H7 (cell line): ENCODE results near the gene SASH3. TPM values are rescaled to one million over a fixed set of nuclear protein-coding genes. Genes with fewer than 3 reads are reported as not detected.

ENCODE experiments used
- DNase-seq: peaks from one replicate; pipeline ENCODE4 v3.0.0; 2012
- H3K27me3 ChIP-seq: 2 replicates; pipeline ENCODE4 v1.6.0; 2011; ENCODE audit warnings: mild to moderate bottlenecking, low read length; ENCODE audit not compliant: control insufficient read depth, insufficient read depth
- H3K36me3 ChIP-seq: replicated peaks from 2 replicates; pipeline ENCODE4 v1.5.1; 2011; ENCODE audit warnings: low read length; ENCODE audit not compliant: control insufficient read depth, insufficient read depth
- H3K4me3 ChIP-seq: 2 replicates; pipeline ENCODE4 v1.5.1; 2011; ENCODE audit warnings: low read depth, mild to moderate bottlenecking, control low read depth, low read length, moderate library complexity; ENCODE audit not compliant: insufficient read depth
- total RNA-seq: library from RNA; depleted of rRNA; stranded (reverse); fragments of >200 nt; shearing (Covaris generic); gene quantifications from 2 replicates; pipeline ENCODE4 v1.2.3, GENCODE V29; 2014

The SASH3 gene
- total RNA-seq, 1 experiment from 2014 or later, result not detected

DNA sequence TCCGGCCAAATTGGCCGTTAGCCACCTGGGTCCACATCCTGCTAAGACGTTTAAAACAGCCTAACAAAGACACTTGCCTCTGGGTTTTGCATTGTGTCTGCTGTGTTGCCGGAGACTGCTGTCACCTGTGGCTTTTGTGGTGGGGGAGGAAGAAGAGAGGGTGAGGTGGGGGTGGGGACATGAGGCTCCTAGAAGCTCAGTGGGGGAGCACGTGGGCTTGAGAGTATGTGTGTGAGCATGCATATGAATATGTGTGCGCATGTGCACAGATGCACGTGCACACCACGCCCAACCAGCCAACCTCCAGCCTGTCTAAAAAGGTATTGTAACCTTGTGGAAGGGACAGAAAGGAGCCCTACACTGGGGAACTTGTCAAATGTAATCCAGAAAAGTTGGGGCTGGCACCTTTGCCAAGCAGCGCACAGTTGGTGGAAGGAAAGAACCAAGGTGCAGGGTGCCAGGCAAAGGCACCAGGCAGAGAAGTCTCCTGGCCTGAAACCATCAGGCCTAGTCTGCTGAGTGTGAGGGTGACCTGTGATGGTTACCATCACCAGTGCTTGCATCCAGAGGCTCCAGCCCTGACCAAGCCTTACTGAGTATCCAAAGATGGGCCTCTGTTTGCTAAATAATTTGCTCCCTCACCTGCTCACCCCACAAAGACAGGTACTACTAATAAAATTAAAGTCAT, 10.1 kb upstream of the SASH3 start:
- no peaks in the 10 kb centered on the region for H3K36me3 ChIP-seq
- no peak overlapping the region for H3K4me3 ChIP-seq
- DNase-seq, result no peak
- H3K27me3 ChIP-seq, result no peaks in the 10 kb centered on the region

DNA sequence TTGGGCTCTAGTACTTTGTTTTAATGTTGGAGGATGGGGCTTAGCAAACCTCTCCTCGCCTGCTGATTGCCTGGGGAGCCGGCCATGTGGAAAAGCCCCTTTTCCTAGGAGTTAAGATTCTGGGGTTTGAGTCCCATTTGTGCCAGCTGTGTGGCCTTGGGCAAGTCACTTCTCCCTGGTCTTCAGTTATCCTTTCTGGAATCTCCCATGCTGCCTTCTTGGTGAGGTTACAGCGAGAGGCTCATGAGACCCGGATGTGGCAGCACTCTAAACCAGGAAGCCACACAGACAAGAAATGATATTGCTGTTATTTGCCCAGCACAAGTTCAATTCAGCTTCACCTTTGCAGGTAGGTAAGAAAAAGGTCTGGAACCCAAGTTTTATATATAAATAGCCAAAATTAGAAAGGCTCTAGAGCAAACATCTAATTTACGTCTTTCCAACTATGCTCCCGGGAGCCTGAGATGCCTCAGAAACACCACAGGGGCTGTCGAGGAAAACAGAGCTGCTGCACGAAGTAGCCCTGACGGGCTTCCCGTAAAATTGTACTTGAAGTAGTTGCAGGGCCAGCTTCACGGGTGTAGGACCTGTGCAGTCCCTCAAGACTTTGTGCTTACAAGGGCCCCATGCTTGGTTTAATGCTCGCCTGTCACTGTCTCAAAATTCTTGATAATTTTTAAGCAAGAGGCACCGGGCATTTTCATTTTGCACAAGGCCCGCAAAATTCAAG, 8.3 kb upstream of the SASH3 start:
- H3K4me3 ChIP-seq, result no peak overlapping the region
- no peaks in the 10 kb centered on the region for H3K36me3 ChIP-seq
- no peak for DNase-seq
- H3K27me3 ChIP-seq, result no peaks in the 10 kb centered on the region

DNA sequence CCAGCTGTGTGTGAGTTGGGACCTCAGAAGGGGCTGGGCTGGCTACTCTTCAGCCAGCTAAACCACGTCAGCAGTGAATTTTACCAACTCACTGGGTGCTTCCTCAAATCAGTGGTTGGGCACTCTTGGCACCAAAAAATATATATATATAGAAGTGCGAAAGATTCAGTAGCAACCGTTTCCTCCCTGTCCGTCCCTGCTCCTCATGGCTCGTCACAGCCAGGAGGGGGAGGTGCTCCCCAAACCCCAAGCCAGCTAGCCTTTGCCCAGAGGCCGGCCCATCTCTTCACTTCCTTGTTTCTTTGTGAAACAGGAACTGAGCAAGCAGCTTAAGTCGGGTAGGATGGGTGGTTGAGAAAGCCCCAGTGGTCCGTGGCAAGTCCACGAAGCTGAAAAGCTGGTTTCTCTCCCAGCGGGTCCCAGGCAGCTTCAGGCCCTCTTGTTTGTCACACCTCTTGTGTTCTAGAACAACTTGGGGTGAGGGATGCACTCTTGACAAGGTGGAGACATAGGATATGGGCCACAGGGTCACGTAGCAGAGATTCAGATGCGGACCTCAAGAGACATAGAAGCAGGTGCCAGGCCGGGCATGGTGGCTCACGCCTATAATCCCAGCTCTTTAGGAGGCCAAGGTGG, 6.8 kb upstream of the SASH3 start:
- H3K4me3 ChIP-seq, result no peak overlapping the region
- H3K27me3 ChIP-seq, result no peaks in the 10 kb centered on the region
- DNase-seq, result no peak
- H3K36me3 ChIP-seq, result no peaks in the 10 kb centered on the region

DNA sequence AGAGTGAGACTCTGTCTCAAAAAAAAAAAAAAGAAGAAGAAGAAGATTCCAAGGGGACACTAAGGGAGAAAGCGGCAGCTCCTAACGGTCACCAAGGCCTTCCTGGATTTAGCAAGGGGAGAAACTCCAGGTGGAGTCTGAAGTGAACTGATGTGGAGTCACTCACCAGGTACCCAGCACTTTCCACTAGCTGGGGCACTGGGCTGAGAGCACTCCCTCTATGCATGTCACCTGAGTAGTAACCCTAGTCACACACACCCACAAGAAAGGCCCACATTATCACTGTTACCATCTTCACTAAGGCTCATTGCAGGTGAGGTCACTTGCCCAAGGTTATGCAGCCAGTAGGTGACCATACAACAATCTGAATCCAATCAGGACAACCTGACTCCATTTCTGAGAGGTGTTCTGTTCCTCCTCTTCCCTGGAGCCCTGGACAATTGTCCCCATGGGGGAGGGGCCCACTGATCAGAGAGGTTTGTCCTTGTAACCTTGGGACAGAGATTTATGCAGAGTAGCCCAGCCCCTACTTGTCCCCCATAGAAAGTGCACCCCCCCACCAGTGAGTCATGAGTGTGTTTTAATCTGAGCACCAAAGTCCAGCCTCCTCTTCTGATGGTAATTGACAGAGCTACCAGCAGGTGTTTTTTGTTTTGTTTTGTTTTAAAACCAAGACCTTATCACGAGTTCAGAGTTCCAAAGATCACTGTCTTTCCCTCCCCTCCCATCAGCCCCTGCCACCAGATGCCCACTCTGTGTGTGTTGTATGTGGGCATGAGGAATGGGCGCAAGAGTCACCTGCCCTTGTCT, 5.9 kb upstream of the SASH3 start:
- no peaks in the 10 kb centered on the region for H3K36me3 ChIP-seq
- H3K4me3 ChIP-seq, result no peak overlapping the region
- no peak for DNase-seq
- no peaks in the 10 kb centered on the region for H3K27me3 ChIP-seq

DNA sequence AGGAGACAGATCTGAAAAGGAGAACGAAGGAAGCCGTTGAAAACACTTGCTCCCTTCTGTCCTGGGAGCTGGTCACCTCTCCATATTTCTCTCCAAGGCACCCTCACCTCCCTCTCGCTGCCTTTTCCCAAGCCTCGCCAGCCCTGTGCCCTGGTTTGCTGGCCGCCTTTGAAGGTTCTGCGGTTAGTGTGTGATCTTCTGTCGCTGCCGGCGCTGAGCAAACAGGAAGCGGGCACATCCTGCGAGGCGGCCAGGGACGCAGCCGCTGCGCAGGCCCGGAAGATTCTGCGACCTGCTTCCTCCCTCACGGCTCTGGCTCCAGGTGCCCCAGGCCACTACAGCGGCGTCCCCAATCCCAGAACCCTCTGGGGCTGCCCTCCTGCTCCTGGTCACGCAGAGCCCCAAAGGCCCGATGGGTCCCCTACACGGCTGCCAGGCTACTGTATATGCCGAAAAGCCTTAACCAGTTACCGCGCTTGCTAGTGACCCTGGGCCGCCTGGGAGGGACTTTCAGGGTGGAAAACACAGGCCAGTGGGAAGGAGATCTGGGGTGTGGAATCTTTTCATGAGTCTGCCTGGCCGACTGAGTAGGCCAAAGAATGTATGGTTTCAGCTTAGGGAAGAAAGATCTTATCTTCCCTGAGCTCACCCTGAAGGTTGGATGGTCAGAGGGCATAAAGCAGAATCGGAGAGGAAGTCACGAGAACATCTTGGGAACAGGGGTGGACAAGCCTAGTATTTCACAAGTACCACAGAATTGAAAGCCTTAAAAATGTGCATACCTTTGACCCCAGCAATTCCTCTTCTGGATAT, 2.3 kb upstream of the SASH3 start:
- peak; percentile 63 for DNase-seq
- Histone ChIP-seq H3K4me3 (no peak overlapping the region), H3K36me3 (no peaks in the 10 kb centered on the region), H3K27me3 (no peaks in the 10 kb centered on the region)

DNA sequence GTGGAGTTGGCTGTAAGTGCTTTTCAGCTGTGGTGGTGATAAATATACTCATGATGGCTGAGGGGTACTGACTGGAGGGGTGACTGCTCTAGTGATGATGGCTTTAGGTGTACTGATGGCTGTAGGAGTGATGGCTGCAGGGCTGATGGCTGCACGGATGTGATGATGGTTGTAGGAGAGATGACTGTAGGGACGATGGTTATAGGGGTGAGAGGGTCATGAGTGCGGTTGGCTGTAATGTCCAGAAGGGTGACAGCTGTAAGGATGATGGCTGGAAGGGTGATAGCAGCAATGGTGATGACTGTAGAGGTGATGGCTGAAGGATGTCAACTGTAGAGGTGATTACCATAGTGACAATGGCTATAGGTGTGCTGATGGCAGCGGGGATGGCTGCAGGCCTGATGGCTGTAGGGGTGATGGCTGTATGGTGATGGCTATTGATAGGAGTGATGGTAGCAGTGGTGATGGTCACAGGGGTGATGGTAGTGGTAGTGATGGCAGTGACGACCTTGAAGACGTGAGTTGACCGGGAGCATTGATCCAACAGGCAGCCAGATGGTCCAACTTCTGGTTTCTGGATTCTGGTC, 570 bp upstream of the SASH3 start:
- H3K36me3 ChIP-seq, result no peaks in the 10 kb centered on the region
- no peak overlapping the region for H3K4me3 ChIP-seq
- H3K27me3 ChIP-seq, result no peaks in the 10 kb centered on the region
- DNase-seq, result no peak

DNA sequence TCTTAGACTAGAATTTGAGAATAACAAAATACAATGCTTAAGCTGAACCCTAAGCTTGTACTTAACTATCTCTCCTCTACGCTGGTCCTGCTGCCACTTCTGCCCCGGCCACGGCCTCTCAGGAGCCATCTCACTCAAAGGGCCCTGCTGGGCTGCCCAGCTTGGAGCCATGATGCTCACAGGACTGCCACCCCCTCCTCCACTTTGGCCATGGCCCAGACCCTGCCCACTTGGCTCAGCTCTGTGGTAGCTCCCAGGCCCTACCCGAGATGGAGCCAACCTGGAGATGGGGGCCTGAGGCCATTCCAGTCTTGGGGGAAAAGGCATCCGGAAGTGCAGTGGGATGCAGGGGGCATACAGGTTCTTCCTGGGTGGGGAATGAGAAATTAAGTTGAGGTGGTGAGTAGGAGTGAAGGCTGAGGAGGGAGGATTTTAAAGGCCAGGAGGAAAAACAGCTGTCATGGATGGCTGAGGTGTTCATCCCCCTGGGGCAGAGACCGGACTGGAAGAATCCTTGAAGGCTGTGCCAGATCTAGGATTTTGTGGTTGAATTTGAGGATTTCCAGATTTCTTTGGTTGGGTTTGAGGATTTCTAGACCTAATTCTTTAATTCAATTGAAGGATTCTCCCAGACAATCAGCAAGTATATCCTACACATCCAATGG, 824 bp downstream of the SASH3 start:
- H3K4me3 ChIP-seq, result no peak overlapping the region
- DNase-seq, result no peak
- no peaks in the 10 kb centered on the region for H3K36me3 ChIP-seq
- H3K27me3 ChIP-seq, result no peaks in the 10 kb centered on the region

DNA sequence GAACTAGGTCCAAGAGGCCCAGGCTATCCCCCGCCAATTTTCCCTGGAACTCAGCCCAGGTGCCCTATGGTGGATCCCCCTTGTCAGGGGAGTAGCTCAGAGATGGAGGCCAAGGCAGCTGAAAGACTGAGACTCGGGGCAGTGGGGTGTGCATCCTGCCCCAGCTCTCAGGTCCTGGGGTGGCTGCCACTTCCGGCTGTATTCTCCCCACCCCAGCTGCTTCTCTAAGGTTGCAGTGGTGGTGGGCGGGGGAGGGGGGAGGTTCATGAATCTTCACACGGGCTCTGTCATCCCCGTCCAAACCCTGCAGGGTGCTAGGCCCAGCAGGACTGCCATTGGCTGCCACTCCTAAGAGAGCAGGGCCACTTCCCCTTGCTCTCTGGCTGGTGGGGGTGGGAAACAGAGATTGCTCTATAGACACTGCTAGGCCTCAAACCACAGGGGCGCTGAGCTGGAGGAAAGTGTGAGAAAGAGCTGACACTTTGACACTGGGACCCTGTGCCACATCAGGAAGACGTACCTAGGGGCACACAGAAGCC, 1.5 kb downstream of the SASH3 start:
- Histone ChIP-seq H3K36me3 (no peaks in the 10 kb centered on the region), H3K4me3 (no peak overlapping the region), H3K27me3 (no peaks in the 10 kb centered on the region)
- DNase-seq, result peak; percentile 73

DNA sequence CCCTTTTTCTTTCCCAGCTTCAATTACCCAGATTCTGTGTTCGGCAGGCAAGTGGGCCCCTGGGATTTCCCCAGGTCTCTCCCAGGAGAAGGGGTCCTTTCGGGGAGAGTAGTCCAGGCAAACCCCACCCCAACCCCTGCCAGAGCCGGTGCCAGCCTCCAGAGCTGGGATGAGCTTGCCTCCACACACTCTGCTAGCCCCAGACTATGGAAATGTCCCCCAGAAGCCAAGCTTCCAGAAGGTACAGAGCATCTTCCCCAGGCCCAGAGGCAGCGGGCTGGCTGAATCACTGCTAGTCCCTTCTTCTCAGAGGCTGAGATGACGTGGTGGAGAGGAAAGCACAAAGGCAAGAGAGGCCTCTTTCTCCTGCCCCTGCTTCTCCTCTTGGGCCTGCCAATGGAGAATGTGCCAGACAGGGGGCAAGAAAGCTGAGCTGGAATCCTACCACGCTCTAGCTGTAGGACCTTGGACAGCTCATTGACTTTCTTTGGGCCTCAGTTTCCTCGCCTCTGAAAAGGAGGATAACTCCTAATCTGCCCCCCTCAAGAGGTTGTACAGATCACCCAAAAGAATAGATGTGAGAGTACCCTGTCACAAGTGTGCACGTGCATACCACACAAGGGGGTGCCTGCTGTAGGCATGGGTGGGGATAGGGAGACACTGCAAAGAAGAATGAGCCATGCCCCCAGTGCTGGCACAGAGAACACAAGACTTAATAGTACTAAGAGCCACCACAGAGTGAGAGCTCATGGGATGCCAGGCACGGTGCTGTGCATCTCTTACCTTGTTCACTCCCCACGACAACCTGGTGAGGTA, 2.1 kb downstream of the SASH3 start:
- H3K27me3 ChIP-seq, result no peaks in the 10 kb centered on the region
- H3K36me3 ChIP-seq, result no peaks in the 10 kb centered on the region
- no peak for DNase-seq
- no peak overlapping the region for H3K4me3 ChIP-seq

DNA sequence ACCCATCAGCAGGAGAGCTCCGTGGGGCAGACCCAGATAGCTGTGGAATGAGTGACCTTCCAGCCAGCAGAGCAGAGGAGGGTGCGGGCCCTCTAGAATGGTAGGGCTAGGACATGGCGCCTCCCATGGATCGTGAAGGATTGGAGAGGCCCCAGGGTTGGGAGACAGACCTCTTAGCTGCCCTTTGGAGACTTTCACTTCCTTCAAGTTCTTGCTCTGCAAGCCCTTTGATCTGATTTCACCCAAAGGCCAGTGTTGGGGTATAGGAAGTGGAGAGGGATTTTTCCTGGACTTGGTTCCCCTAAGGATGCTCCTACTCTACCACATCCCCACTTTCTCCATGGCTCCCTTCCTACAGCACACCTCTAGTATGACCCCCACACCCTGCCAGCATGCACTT, 3.0 kb downstream of the SASH3 start:
- no peaks in the 10 kb centered on the region for H3K27me3 ChIP-seq
- H3K36me3 ChIP-seq, result no peaks in the 10 kb centered on the region
- no peak for DNase-seq
- H3K4me3 ChIP-seq, result no peak overlapping the region

DNA sequence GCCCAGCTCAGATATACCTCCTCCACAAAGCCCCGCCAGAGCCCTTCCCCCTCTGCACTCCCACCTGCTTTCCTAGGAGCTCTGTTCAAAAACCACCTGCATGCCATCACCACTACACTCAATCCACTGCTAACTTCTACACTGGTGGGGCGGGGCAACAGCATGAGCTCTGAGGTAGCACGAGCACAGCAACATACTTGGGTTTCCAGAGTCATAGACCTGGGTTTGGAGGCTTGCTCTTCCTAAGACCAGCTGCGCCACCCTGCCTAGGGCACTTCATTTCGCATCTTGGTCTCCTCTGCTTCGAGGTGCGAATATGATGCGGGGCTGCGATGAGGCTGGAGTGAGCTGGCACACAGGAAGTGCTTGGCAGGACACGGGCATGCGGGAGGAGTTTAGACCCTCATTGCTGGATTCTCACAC, 3.6 kb downstream of the SASH3 start:
- Histone ChIP-seq H3K36me3 (no peaks in the 10 kb centered on the region), H3K27me3 (no peaks in the 10 kb centered on the region), H3K4me3 (no peak overlapping the region)
- DNase-seq, result no peak

DNA sequence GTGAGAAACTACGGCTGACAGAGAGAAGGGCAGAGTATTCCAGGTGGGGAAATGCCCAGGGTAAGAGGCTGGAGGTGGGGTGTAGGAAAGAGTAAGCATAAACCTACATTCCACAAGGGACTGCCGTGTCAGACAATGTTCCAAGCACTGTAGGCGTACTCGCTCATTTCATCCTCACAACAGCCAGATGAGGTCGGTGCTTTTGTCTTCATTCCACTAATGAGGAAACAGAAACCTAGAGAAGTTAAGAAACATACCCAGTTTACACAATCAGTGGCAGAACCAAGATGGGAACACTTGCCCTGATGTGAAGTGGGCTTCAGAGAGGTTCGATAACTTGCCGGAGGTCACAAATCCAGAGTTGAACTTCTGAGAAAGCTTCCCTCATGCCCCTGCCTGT, 4.6 kb downstream of the SASH3 start:
- Histone ChIP-seq H3K36me3 (no peaks in the 10 kb centered on the region), H3K27me3 (no peaks in the 10 kb centered on the region), H3K4me3 (no peak overlapping the region)
- DNase-seq, result no peak
